Mesodermal cell (in vitro differentiated cells): ENCODE results near the gene FBXO47.
"Not testable (repeated sequence)": the region's sequence is repeated elsewhere in the genome, so short reads cannot be mapped to it uniquely, and the experiment has no call there.

Experiments used
- H3K27ac ChIP-seq: 2 replicates; pipeline ENCODE4 v1.7.0; 2013; ENCODE audit warnings: mild to moderate bottlenecking, low read depth, low read length, moderate library complexity; ENCODE audit not compliant: severe bottlenecking
- H3K36me3 ChIP-seq: 2 replicates; pipeline ENCODE4 v1.7.1; 2013; ENCODE audit warnings: mild to moderate bottlenecking, low read length, moderate library complexity; ENCODE audit not compliant: control insufficient read depth, insufficient read depth
- H3K4me1 ChIP-seq: one replicate; pipeline ENCODE4 v1.7.1; 2013; ENCODE audit warnings: mild to moderate bottlenecking, low read length; ENCODE audit not compliant: insufficient read depth, control insufficient read depth, poor library complexity, severe bottlenecking
- H3K4me3 ChIP-seq: 2 replicates; pipeline ENCODE4 v1.7.0; 2013; ENCODE audit warnings: low read length, control low read depth, mild to moderate bottlenecking; ENCODE audit not compliant: insufficient read depth, poor library complexity, severe bottlenecking; ENCODE audit errors: extremely low read depth
- H3K9me3 ChIP-seq: 2 replicates; pipeline ENCODE4 v1.7.1; 2013; ENCODE audit warnings: mild to moderate bottlenecking, low read length, moderate library complexity; ENCODE audit not compliant: control insufficient read depth
- WGBS, 2 experiments: methylation state at CpG; one replicate each; pipeline ENCODE4 v1.1.5; 2013; ENCODE audit warnings: missing lambda C conversion rate in 2 of 2; ENCODE audit not compliant: insufficient coverage in 2 of 2; 5-methylcytosine and 5-hydroxymethylcytosine counted together

The FBXO47 gene

DNA sequence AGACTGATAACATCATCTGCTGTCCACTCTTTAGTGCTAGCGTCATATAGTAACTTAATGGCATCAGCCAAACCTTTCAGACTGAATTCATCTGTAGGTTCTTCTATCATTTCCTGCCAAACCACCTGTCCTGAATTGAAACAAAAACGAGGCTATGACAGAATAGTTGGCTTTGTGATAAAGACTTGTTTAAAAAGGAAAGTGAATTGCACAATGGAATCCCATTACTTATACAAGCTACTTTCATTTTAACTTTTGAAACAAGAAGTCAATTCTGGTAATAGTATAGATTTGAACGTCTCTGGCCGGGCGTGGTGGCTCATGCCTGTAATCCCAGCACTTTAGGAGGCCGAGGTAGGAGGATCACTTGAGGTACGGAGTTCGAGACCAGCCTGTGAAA, 23.6 kb downstream of the FBXO47 start:
- H3K4me1 ChIP-seq, result no peaks in the 10 kb centered on the region
- WGBS, 2 experiments, result 93 to 94% methylated on average over 5 to 6 of the region's 8 CpGs
- H3K27ac ChIP-seq, result no peak overlapping the region
- H3K4me3 ChIP-seq, result no peak overlapping the region
- H3K9me3 ChIP-seq, result no peaks in the 10 kb centered on the region
- no peaks in the 10 kb centered on the region for H3K36me3 ChIP-seq

DNA sequence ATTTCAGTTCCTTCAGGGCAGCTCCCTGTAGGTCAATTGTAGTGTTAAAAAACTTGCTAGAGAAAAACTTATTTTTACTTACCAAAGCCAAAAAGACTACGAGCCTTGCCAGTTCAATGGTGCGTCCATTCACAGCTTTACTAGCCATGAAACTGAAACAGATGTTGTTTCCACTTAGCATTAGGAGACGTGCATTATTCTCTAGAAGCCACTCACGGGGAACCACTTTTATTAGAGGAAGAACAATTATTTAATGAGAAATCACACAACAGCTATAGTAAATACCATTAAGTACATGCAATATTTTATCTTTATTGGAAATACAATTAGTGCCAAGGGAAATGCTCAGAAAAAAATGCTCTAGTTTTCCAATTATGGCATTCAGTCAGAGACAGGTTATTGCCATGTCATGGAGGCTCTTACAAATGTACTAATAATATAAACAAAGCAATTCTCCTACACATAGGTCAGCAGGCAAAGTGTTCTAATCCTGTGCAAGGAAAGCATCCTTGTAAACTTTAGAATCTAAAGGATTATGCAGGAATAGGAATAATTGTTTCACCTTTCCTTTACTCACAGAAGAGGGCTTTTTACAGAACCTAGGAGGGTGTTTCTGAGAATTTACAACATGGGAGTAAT, 24.4 kb downstream of the FBXO47 start:
- H3K4me1 ChIP-seq, result no peaks in the 10 kb centered on the region
- WGBS, 2 experiments, result 87 to 100% methylated on average over 1 to 2 of the region's 4 CpGs
- no peak overlapping the region for H3K4me3 ChIP-seq
- H3K27ac ChIP-seq, result no peak overlapping the region
- no peaks in the 10 kb centered on the region for H3K36me3 ChIP-seq
- H3K9me3 ChIP-seq, result no peaks in the 10 kb centered on the region

DNA sequence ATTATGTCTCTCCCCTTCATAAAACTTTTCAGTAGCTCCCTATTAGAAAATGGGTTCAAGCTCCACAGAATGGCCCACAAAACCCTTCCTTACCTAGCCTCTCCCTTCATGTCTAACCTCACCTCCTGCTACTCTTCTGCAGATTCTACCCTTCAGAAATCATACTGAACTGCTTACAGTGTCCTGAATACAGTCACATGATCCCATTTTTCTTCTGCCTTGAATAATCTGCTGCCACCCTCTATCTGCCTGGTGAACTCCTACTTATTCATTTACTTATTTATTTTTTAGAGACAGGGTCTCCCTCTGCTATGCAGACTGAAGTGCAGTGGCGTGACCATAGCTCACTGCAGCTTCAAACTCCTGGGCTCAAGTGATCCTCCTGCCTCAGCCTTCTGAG, 26.8 kb downstream of the FBXO47 start:
- Histone ChIP-seq H3K36me3 (no peaks in the 10 kb centered on the region), H3K9me3 (no peaks in the 10 kb centered on the region), H3K4me3 (no peak overlapping the region), H3K27ac (no peak overlapping the region), H3K4me1 (no peaks in the 10 kb centered on the region)
- no CpG with 5 or more reads among the region's 1 CpG for WGBS, 2 experiments

DNA sequence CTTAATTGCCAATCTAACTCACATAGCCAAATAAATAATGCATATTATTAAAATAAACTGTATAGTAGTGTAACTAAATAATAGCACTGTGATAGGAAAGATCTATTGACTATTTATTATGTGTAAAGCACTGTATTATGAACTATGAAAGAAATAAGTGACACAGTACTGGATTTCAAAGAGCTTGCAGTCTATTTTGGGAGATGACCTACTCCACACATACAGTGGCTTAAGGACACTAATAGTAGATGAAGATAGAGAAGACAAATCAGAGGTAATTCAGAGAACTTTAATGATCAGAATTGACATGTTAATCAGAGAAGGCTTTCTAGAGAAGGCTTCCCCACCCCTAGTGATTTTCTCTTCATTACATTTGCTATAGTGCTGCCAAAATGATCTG, 27.2 kb downstream of the FBXO47 start:
- no peaks in the 10 kb centered on the region for H3K4me1 ChIP-seq
- H3K4me3 ChIP-seq, result no peak overlapping the region
- H3K36me3 ChIP-seq, result no peaks in the 10 kb centered on the region
- H3K9me3 ChIP-seq, result no peaks in the 10 kb centered on the region
- H3K27ac ChIP-seq, result no peak overlapping the region

DNA sequence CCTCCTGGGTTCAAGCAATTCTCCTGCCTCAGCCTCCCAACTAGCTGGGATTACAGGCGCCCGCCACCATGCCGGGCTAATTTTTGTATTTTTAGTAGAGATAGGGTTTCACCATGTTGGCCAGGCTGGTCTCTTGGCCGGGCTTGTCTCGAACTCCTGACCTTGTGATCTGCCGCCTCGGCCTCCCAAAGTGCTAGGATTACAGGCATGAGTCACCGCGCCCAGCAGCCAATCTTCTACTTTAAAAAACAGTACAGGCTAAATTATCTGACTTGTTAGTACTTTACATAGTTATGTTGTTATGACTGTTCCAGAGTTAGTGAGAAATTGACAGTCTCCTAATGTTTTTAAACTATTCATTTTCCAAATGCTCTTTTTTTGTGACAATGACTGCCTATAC, 33.2 kb downstream of the FBXO47 start:
- H3K4me1 ChIP-seq, H3K4me3 ChIP-seq, H3K9me3 ChIP-seq, H3K36me3 ChIP-seq, H3K27ac ChIP-seq: not testable (repeated sequence)
- WGBS, 2 experiments, result 95 to 100% methylated on average over 3 to 4 of the region's 9 CpGs

DNA sequence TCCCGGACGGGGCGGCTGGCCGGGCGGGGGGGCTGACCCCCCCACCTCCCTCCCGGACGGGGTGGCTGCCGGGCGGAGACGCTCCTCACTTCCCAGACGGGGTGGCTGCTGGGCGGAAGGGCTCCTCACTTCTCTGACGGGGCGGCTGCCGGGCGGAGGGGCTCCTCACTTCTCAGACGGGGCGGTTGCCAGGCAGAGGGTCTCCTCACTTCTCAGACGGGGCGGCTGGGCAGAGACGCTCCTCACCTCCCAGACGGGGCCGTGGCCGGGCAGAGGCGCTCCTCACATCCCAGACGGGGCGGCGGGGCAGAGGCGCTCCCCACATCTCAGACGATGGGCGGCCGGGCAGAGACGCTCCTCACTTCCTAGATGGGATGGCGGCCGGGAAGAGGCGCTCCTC, 36.4 kb downstream of the FBXO47 start:
- H3K9me3 ChIP-seq, H3K4me1 ChIP-seq, H3K4me3 ChIP-seq, H3K36me3 ChIP-seq, H3K27ac ChIP-seq: not testable (repeated sequence)
- 94% methylated on average over 6 of the region's 36 CpGs; no CpG with 5 or more reads in 1 of the 2 experiments for WGBS, 2 experiments

DNA sequence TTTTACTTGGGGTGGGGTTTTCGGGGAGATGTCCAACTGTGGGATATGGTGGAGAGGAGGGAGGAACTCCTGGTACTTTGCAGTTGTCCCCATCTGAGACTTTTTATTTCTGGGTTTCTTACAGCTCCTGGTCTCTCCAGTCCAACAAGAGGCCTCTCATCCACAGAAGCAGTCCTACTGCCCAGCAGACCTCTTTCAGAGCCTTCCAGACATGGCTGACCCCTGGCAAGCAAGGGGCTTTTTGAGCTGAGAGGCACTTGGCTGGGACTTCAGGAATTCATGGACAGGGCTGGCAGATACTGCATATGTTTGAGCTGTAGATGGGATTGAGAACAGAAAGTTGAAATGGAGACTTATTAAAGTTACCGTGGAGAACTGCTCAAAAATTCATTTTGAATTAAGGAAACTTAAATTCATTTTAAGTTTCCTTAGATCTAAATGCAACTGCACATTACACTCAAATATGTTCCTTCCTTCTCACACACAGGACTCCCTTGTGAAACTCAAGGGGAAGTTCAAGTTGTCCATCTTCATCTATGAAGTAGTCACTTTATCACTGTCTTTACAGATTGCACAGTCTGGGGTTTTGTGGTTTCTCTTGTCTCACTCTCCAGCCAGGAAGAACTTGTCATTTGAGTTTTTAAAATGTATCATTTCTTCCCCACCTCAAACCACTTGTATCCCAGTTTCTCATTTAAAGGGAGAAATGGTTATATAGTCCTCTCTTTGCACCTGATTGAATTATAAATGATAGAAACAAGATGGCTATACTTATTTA, 40.7 kb downstream of the FBXO47 start:
- no peak overlapping the region for H3K4me3 ChIP-seq

DNA sequence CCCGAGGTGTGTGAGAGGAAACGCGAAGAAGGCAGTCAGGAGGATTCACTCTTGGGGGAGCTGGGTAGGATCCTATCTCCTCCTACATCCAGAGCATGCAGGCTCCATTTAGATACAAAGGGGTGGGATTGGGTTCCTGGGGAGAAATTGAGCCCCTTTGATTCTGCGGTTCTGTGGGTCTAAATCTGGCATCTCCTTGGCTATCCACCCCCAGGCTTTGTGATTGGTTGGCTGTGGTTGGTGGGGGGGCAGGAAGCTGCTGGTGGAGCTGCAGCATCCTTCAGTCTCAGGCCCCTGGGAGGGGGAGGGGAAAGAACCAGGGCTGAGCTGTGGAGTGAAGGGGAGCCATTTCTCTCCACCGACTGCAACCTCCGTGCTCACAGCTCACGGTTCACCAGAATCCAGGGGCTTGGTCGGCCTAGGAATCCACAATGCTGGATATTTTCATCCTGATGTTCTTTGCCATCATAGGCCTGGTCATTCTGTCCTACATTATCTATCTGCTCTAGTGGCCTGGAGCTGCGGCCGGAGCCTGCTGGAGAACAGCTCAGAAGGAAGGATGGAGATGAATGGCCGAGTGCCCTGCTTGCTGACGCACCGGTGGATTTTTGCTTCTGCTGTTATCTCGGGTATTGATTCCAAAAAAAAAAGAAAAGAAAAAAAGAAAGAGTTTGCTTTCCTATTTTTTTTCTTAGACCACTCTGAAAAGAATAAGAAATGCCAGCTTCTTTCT, 41.8 kb downstream of the FBXO47 start, which contains the start of gene LASP1NB:
LASP1NB (plus strand) TSS at position 352 of the 733 bp plus-strand sequence.
- Histone ChIP-seq H3K36me3 (peaks cover 6% of the 10 kb centered on the region), H3K4me1 (peaks cover 26% of the 10 kb centered on the region), H3K4me3 (peak within 1 kb of the TSS; percentile 19), H3K9me3 (no peaks in the 10 kb centered on the region), H3K27ac (peak within 1 kb of the TSS; percentile 62)
- WGBS, 2 experiments, result 64 to 80% methylated on average over 4 to 8 of the region's 14 CpGs

More for the DNA sequence above, 40.7 kb downstream of the FBXO47 start:
- Histone ChIP-seq H3K36me3 (peaks cover 3% of the 10 kb centered on the region), H3K9me3 (no peaks in the 10 kb centered on the region), H3K27ac (no peak overlapping the region), H3K4me1 (peaks cover 16% of the 10 kb centered on the region)
- WGBS, 2 experiments, result 100% methylated on average over 1 of the region's 2 CpGs; no CpG with 5 or more reads in 1 of the 2 experiments

DNA sequence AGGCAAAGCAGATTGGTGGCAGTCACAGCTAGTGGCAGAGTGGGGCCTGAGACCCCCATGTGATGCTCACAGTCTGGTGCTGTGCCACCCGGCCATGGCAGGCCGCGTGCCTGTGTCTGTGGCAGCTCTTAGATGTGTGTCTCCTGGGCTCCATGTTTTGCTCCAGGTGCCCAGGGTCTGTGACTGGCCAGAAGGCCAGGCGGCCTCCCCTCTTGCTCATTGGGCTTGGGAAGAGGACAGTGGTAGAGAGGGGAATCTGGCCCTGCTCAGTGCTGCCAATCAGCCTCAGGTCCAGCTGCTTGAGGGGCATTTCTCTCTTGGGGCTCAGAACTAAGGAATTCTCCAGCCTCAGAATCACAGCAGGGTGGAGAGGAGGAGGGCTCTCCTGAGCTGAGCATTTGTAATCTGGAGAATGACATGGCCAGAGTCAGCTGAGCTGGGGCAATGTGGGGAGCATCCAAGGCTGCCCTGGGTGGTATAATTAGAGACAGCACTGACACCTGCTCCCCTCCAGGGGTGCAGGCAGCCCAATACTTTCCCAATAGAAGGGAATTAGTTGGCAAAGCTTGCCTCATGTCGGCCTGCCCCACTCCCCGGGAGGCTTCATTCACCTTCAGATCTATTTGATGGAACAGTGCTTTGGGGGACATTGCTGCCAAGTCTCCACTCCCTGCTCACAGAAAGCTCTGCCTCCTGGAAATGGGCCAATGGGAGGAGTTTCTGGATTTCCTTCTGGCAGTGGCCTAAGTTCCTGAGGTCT, 44.5 kb downstream of the FBXO47 start:
- H3K9me3 ChIP-seq, result no peaks in the 10 kb centered on the region
- H3K4me3 ChIP-seq, result no peak overlapping the region
- H3K27ac ChIP-seq, result no peak overlapping the region
- H3K4me1 ChIP-seq, result peaks cover 37% of the 10 kb centered on the region
- H3K36me3 ChIP-seq, result peaks cover 32% of the 10 kb centered on the region
- 71 to 74% methylated on average over 4 to 6 of the region's 6 CpGs for WGBS, 2 experiments

DNA sequence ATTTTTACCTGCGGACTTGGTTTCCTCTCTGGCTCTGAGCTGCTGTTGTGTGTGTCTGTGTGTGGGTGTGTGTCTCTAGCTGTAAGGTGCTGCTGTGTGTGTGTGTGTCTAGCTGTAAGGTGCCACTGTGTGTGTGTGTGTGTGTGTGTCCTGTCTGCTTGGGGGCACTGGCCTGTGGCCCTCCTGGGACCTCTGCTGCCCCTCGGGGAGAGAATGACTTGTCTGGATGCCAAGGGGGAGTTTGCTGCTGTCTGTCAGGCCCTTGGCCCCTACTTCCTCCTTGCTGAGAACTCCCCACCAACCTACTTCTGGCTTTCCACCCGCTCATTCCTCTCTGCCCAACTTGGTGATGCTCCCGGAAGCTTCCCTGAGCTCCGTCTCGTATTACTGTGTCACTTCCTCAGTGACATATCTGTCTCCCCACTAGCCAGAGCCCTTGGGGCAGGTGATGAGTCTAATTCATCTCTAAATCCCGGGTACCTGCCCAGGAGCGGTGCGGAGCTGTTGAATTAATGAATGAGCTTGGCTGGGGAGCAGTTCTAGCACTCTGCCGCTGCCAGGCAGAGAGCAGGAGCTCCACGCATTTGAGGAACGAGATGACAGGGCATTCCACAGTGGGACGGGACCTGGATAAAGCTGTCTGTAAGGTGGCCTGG, 45.3 kb downstream of the FBXO47 start:
- Histone ChIP-seq H3K4me3 (no peak overlapping the region), H3K4me1 (peaks cover 37% of the 10 kb centered on the region), H3K9me3 (no peaks in the 10 kb centered on the region), H3K36me3 (peaks cover 41% of the 10 kb centered on the region), H3K27ac (no peak overlapping the region)
- WGBS, 2 experiments, result 90 to 91% methylated on average over 8 to 12 of the region's 13 CpGs
